SH-SY5Y (cell line): Measurements from ENCODE around the gene NFIL3.

Experiments used
- GATA2 ChIP-seq: IDR thresholded peaks from 2 replicates; pipeline ENCODE4 v1.6.1; 2011; ENCODE audit warnings: mild to moderate bottlenecking, low read depth, low read length
- GATA3 ChIP-seq: IDR thresholded peaks from 2 replicates; pipeline ENCODE4 v1.6.1; 2011; ENCODE audit warnings: low read depth, mild to moderate bottlenecking, low read length, moderate library complexity

The NFIL3 gene

GRCh38 chr9:91423785-91424402, at the start of gene NFIL3:
NFIL3 (minus strand) TSS chr9:91423832; CDS start chr9:91410734, 13,098 bp downstream.
- no peak for TF ChIP-seq GATA3
- no peak for TF ChIP-seq GATA2

- TF ChIP-seq GATA2 = no peak
- no peak for TF ChIP-seq GATA3
Observed at GRCh38 chr9:91465420-91465819, 41.8 kb upstream of the NFIL3 start.

- TF ChIP-seq GATA2 (no peak), GATA3 (no peak)
Observed at GRCh38 chr9:91458906-91459305, 35.3 kb upstream of the NFIL3 start.

GRCh38 chr9:91452844-91453243, 29.2 kb upstream of the NFIL3 start:
- TF ChIP-seq GATA3 = no peak
- TF ChIP-seq GATA2 = no peak

- TF ChIP-seq GATA3 = no peak
- no peak for TF ChIP-seq GATA2
Observed at GRCh38 chr9:91451431-91452270, 28.0 kb upstream of the NFIL3 start.

GRCh38 chr9:91445135-91445534, 21.5 kb upstream of the NFIL3 start:
- TF ChIP-seq GATA2 = no peak
- TF ChIP-seq GATA3 = no peak

- TF ChIP-seq GATA3 = no peak
- TF ChIP-seq GATA2 = no peak
Observed at GRCh38 chr9:91443994-91444392, 20.4 kb upstream of the NFIL3 start.

GRCh38 chr9:91443321-91443993, 19.8 kb upstream of the NFIL3 start:
- TF ChIP-seq GATA3 (no peak), GATA2 (no peak)

- TF ChIP-seq GATA3 = no peak
- no peak for TF ChIP-seq GATA2
Observed at GRCh38 chr9:91436841-91437240, 13.2 kb upstream of the NFIL3 start.

- TF ChIP-seq GATA3 = no peak
- no peak for TF ChIP-seq GATA2
Observed at GRCh38 chr9:91433180-91433579, 9.5 kb upstream of the NFIL3 start.

GRCh38 chr9:91431485-91431884, 7.9 kb upstream of the NFIL3 start:
- TF ChIP-seq GATA2 (no peak), GATA3 (no peak)

GRCh38 chr9:91429501-91429900, 5.9 kb upstream of the NFIL3 start:
- no peak for TF ChIP-seq GATA3
- TF ChIP-seq GATA2 = no peak

GRCh38 chr9:91428927-91429351, 5.3 kb upstream of the NFIL3 start:
- no peak for TF ChIP-seq GATA2
- TF ChIP-seq GATA3 = no peak

GRCh38 chr9:91428436-91428835, 4.8 kb upstream of the NFIL3 start:
- TF ChIP-seq GATA2 (no peak), GATA3 (no peak)
